HG03103 (cell line): ENCODE measurements around the gene SVOPL.

Experiments used
- ATAC-seq: cut with Tn5 transposase; IDR thresholded peaks from one replicate; pipeline ENCODE4 v1.9.1; 2021; ENCODE audit warnings: low read depth; ENCODE audit not compliant: unreplicated experiment

Gene SVOPL

DNA sequence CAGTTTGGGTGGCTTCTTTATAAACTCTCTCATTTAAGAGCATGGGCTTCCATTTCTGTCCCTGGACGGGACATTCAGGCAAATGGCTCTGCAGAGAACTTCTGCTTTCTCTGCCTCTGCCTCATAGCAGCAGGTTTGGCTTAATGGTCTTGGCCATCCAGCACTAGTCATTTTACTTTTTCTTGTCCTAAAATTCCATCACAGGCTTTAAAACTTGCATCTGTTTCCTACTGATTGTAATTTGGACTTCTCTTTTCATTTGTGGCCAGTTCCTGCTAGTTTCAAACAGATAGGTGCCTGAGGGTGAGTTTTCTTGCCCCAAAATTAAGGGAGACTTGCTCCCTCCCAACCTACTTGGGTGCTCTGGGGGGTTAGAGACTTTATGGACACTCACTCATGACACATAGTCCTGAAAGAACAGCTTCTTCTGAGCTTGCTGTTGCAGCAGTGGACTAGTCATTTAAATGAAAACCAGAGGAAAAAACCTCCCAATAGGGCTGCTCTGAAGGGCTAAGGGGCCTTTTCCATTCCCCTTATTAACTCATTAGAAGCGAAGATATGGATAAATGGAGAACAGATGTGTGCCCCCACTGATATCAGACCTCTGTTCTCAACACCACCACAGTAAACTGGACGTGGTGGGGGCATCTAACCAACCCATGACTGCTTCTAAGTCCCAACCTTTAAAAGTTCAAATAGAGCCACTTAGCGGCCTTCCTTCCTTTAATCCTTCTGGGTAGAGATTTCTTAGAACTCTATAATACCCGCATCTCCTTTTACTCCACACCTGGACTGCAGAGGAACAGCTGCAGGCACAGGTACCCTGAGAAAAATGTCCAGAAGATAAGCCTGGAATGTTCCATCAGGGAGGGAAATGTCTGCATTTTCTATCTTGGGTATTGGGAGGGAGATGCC lies 38.8 kb downstream of the SVOPL start:
- no peak for ATAC-seq

DNA sequence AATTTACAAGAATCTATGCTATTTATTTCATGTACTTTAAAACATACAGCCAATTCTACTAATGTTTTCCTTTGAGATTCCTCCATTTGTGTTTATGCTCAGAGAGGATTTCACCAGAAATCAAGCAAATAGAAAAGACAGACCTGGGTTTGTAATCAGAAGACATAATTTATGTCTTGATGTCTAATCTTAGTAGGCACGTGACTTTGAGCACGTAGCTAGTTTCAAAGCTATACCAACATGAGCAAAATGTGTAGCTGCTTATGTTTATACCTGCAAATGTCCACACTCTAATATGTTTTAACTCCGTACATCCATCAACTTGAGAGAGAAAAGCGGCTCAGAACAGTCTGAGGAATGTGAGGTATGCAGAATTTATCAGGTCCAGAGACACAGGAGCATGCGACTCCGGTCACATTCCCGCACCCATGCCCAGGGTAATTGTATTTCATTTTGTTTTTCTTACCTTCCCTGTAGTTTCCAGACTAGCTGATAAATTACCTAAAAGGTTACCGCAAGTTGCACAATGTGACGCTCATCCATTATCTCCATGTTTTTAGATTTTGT lies 40.0 kb downstream of the SVOPL start:
- ATAC-seq, result no peak

DNA sequence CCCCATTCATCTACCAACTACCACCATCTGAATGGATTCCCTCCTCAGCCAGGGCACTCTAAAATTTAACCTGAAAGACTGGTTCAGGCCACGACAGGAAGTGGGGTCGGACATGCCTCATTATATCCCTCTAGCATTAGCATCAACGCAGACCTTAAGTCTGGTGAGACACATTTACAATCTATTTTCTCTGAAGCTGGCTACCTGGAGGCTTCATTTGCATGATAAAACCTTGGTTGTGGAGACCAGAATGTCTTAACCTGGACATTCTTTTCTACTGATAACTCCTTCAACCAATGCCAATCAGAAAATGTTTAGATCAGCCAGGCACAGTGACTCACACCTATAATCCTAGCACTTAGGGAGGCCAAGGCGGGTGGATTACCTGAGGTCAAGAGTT lies 42.3 kb downstream of the SVOPL start:
- no peak for ATAC-seq

DNA sequence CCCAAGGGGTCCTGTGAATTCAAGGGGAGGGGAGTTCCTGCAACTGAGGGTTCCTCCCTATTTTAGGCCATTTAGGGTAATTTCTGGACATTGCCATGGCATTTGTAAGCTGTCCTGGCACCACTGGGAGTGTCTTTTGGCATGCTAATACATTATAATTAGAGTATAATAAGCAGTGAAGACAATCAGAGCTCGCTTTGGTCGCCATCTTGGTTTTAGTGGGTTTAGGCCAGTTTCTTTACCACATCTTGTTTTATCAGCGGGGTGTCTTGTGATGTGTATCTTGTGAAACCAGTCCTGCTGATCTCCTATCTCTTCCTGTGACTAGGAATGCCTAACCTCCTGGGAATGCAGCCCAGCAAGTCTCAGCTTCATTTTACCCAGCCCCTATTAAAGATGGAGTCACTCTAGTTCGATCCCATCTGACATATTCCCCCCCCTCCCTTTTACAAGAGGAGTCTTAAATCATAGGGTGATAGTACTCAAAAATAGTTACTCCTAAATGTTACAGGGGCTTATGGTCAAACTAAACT lies 43.2 kb downstream of the SVOPL start:
- ATAC-seq, result no peak

DNA sequence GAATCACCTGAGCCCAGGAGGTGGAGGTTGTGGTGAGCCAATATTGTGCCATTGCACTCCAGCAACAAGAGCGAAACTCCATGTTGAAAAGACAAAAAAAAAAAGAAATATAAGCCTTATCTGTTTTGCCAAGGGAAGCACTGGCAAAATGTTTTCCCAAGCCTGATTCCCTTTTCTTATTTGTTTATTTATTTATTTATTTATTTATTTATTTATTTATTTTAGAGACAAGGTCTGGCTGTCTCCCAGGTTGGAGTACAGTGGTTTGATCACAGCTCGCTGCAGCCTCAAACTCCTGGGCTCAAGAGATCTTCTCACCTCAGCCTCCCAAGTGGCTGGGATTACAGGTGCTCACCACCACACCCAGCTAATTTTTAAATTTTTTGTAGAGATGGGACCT lies 44.2 kb downstream of the SVOPL start:
- ATAC-seq, result no peak

DNA sequence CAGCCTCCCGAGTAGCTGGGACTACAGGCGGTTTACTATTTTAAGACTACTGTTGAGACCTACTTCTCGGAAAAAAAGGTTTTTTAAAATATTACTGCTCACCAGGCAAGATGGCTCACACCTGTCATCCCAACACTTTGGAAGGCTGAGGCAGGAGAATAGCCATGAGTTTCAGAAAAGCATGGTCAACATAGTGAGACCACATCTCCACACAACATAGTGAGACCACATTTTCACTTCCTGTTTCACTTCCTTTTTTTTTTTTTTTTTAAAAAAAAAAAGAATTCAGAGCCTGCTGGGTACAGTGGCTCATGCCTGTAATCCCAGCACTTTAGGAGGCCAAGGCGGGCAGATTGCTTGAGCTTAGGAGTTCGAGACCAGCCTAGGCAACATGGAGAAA lies 46.5 kb downstream of the SVOPL start:
- ATAC-seq, result no peak

DNA sequence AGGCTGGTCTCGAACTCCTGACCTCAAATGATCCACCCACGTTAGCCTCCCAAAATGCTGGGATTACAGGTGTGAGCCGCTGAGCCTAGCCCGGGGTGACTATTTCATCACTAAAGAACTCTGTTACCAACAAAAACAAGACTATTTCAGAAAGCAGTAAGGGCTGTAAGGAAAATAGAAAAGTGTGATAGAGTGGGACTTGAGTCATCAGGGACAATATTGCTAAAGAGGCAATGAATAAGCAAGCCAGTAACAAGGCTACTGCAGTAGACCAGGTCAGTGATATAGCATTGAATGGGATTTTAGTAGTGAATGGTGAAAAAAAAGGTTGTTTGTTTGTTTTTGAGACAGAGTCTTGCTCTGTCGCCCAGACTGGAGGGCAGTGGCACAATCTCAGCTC lies 51.7 kb downstream of the SVOPL start:
- ATAC-seq, result no peak

DNA sequence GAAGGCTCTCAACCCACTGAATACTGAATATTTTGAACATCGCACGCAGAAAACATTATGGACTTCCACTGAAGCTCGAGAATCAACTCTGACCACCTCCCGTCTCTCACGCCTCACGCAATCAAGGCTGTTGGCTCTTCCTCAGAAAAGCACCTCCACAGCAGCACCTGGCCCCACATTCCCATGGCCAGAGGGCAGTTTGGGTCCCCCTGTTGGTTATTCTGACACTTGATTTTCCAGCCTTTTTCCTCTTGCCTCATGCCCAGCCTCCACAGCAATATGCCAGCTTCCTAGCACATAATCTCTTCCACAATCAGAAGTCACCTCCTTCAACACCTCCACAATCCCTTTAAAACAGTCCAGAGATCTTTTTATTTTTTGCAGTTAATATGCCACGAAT lies 55.9 kb downstream of the SVOPL start:
- no peak for ATAC-seq

DNA sequence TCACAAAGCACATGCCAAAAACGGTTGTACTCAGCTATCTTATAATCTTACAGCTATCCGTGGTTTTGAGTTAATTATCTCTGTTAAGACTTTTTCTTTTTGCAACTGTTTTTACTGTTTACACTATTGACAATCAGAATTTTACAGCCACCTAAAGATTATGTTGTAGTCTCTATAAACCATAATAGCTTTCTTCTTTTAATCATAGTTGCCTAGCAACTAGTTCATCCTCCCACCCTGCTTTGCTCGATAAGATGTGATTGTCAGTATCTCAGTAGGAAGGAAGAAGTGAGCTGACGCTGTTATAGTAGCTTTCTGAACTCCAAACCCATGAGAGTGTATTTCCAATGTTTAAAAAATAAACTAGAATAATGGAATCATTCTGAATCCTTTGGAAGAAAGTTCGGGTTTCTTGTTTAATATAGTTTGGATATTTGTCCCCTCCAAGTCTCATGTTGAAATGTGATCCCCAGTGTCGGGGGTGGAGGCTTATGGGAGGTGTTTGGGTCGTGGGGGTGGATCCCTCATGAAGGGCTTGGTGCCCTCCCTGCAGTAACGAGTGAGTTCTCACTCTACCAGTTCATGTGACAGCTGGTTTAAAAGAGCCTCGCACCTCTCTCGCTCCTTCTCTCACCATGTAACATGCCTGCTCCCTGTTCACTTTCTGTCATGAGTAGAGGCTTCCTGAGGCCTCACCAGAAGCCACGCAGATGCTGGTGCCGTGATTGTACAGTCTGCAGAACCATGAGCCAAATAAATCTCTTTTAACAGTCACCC lies 68.1 kb downstream of the SVOPL start:
- no peak for ATAC-seq

DNA sequence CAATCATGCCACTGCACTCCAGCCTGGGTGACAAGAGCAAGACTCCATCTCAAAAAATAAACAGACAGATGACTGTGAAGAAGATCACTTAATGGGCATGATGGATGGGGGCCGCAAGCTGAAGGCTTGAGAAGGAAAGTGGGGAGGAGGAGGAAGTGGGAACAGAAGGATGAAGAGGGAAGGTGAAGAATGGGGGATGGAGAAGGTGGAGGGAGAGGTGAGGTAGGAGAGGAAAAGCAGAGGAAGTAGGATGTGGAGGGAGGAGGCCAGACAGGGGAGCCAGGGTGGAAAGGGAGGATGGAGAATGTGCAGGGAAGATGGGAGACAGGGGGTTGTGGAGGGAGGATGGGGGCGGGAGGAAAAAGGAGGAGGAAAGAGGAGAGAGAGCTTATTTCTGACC lies 68.8 kb downstream of the SVOPL start:
- ATAC-seq, result no peak

DNA sequence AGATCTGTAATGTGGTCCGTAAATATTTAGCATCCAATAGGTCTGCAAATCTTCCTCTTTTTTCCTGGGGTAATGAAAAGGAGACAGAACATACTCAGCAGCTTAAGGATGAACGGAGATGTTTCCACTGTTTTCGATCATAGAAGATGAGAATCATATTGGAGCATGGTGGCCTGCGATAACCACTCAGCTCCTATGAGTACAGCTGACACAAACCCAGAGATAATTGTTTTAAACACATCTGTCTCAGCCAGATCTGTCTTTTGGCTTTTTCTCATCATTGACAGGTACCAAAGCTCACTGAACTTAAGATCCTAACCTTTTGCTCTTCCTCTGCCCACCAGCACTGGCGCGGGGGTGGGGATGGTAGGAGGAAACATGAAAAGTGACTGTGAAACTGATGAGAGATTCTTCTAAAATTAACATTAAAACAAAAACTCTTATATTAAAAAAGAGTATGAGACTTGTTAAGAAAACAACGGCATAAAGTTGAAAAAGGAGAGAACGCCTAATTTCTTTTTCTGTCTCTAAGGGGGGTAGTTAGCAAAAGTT lies 71.0 kb downstream of the SVOPL start:
- ATAC-seq, result no peak

DNA sequence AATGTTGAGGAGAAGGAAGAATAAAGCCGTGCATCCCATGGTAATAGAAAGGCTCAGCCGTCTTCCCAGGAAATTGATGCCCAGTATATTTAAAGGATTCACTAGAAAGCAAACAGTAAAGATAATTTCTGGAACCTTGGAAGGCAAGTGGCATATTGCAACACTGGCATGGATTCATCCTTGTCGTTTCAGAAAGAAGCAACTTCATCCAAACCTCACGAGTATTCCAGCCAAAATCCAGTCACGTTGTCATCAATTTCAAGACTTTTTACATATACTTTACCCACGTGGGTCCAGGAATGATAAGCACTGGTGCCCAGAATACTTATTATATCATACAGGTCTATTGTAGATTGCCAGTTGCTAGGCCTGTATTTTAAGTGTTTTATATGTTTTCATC lies 73.8 kb downstream of the SVOPL start:
- ATAC-seq, result no peak

DNA sequence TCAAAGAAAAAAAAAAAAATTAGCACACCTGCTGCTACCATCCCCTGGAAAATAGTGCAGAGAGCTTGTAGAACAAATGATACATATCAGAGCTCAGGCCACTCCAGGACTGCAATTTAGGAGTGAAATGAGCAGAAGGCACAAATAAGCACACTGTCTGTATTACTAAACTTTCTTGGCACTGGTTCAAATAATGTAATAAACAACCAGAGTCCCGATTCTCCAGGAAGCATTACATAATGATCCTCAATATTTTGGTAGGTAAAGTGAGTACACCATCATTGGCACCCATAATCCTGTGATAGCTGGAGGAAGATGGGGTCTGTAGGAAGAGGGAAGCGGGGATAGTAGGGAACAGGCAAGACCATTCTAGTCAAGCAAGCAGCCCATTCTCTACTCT lies 74.3 kb downstream of the SVOPL start:
- no peak for ATAC-seq

DNA sequence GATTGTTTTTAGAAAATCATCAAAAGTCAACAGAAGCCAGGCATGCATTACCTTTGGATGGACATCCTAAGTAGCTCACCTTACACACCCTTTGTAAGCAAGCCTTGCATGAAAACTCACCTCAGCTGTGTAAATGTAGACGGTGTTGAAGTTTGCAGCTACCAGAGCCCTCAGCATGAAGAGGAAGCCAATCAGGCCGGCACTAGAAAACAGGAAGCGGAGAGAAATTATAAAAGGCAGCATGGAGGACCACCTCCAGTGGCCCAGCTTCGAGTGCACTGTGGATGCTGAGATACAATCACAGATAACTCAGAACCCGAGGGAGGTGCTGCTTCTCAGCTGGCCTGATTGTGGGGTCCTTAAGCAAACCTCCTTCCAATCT lies 75.3 kb downstream of the SVOPL start:
- no peak for ATAC-seq

DNA sequence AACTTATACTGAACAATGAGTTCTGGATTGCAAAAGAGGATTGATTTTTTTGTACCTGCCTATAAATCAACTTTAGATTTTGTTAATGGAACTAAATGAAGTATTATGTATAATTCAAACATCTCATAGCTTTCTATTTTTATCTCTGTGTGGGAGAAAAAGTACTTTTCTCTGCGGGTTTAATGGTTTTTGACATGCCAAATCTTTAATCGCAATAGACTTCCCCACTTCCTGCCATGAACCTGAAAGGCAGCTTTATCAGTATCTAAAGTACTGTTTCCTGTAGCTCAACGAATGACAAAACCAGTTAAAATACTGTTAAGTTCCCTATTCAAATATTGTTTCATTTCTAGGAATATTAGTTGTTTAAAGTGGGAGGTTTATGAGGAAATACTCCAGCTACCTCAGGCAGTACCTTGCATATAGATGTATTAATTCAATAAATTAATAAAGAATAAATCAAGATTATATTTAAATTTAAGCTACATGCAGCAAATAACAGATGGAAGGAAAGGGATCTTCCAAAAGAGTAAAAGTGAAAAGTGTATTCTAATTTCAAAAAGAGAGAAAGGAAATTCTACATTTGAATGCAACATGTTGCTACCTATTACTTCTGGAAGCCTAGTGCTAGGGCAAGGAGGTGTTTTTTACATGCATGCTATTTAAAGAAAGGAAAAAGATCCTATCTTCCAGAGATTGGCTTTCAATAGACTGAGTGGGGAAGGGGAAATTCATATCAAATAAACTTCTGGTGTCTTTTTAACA lies 75.9 kb downstream of the SVOPL start:
- no peak for ATAC-seq

DNA sequence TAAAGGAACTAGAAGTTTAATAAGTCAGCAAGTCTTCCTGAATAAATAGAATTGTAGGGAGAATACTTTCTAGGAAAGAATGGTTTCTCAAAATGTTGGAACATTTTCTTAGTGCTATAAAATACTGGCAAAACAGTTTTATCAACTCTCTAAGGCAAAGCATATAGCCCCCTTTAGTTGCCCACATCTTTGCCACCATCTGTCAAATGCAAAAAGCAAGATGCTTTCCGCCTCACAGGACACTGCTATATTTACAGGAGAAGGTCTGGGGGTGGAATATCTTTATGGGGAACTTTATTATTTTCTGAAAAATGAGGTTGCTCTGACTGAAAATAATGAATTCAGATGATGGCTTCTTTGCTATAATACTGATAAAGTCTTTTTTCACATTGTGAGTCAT lies 78.3 kb downstream of the SVOPL start:
- no peak for ATAC-seq

DNA sequence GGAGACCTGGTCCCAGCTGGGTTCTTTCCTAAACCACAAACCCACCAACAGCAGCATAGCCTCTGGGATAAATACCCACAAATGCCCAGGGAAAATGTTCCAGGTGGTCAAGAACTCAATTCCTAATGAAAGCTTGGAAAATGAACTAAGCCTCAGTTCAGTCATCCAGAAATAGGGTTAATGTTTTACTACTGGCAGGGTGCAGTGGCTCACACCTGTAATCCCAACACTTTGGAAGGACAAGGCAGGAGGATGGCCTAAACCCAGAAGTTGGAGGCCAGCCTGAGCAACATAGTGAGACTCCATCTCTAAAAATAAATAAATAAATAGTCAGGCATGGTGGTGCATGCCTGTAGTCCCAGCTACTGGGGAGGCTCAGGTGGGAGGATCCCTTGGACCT lies 82.2 kb downstream of the SVOPL start:
- ATAC-seq, result no peak

DNA sequence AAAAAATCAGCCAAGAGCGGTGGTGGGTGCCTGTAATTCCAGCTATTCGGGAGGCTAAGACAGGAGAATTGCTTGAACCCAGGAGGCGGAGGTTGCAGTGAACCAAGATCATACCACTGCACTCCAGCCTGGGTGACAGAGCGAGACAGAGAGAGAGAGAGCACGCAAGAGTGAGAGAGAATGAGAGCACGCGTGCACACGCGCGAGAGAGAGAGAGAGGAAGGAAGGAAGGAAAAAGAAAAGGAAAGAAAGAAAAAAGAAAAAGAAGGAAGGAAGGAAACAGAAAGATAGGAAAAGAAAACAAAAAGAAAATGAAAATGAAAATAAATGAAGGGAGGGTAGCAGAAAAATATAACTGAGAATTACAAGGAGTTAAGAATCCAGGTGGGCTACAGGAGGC lies 82.7 kb downstream of the SVOPL start:
- ATAC-seq, result no peak

DNA sequence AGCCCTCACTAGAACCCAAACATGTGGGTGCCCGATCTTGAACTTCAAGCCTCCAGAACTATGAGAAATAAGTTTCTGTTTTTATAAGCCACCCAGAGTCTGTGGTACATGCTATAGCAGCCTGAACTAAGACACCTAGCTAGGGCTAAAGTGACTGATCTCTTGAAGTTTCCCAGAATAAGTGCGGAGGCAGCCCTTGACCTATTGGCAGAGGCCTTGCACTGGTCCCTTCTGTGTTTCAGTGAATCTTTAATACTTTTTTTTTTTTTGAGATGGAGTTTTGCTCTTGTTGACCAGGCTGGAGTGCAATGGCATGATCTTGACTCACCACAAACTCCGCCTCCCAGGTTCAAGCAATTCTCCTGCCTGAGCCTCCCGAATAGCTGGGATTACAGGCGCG lies 85.1 kb downstream of the SVOPL start:
- ATAC-seq, result no peak

DNA sequence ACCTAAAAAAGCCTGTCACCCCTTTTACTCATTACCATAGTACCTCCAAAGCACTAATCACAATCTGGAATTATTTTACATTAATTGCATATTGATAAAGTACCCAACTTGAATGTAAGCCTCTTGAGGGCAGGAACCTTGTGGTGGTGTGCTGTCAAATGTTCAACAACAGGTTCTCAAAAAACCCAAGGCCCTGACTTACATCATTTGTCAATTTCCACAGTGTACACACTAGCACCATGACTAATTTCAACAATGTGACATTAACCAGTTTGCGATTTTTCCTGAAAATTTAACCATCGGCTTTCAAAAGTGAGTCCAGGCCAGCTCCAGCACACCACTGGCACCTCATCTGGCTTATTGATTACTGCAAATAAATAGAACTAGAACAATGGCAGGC lies 87.5 kb downstream of the SVOPL start:
- no peak for ATAC-seq
